H1 (cell line): ENCODE data around the gene BIN1. TPM values are rescaled to one million over a fixed set of nuclear protein-coding genes. Genes with fewer than 3 reads are reported as not detected.

Experiments used
- CTCF ChIA-PET: fragments of 300-600 bp; sonication (Branson Sonifier 250); formaldehyde crosslinking; loops from one replicate; lab custom pipeline; 2021; ENCODE audit not compliant: partially characterized antibody; lab: Charles Lee
- POLR2A ChIA-PET: fragments of 300-600 bp; sonication (Branson Sonifier 250); formaldehyde crosslinking; loops from one replicate; lab custom pipeline; 2021; ENCODE audit warnings: inconsistent platforms; ENCODE audit not compliant: partially characterized antibody; lab: Charles Lee
- DNase-seq, 2 experiments: peaks; one replicate each; pipeline versions ENCODE4 v3.0.0 to v3.0.0-alpha.2; 2010 to 2022; ENCODE audit warnings: low spot score in 2 of 2, low read depth in 1 of 2, mixed read lengths in 1 of 2
- FAIRE-seq: peaks from 2 replicates; lab custom pipeline; 2011; peaks lifted over from hg19 to GRCh38; lab: Jason Lieb, UNC
- H2AFZ ChIP-seq: 2 replicates; pipeline ENCODE4 v1.8.1; 2012; ENCODE audit warnings: low read length, inconsistent platforms
- H2AK5ac ChIP-seq: 2 replicates; pipeline ENCODE4 v1.6.1; 2013; ENCODE audit warnings: low read depth, low read length
- H2BK120ac ChIP-seq: replicated peaks from 2 replicates; pipeline ENCODE3; 2013; ENCODE audit warnings: low read depth, low read length, inconsistent platforms
- H2BK12ac ChIP-seq: 2 replicates; pipeline ENCODE4 v1.6.1; 2013; ENCODE audit warnings: low read depth, low read length
- H2BK15ac ChIP-seq: 2 replicates; pipeline ENCODE4 v1.6.1; 2013; ENCODE audit warnings: low read length
- H2BK20ac ChIP-seq: 2 replicates; pipeline ENCODE4 v1.6.1; 2013; ENCODE audit warnings: low read length
- H2BK5ac ChIP-seq: 2 replicates; pipeline ENCODE4 v1.6.1; 2013; ENCODE audit warnings: low read depth, low read length
- H3K14ac ChIP-seq: 2 replicates; pipeline ENCODE4 v1.6.1; 2013; ENCODE audit warnings: inconsistent platforms; ENCODE audit not compliant: insufficient read length
- H3K18ac ChIP-seq: 2 replicates; pipeline ENCODE4 v1.6.1; 2013; ENCODE audit warnings: low read length; ENCODE audit errors: extremely low read depth
- H3K23ac ChIP-seq: 2 replicates; pipeline ENCODE4 v1.6.1; 2013; ENCODE audit warnings: inconsistent platforms; ENCODE audit not compliant: insufficient read length
- H3K23me2 ChIP-seq: 2 replicates; pipeline ENCODE4 v1.6.1; 2013; ENCODE audit warnings: low read depth, low read length
- H3K27ac ChIP-seq: 2 replicates; pipeline ENCODE4 v1.6.1; 2011; ENCODE audit warnings: low read depth, low read length, inconsistent platforms
- H3K27me3 ChIP-seq, 4 experiments: replicated peaks in 1 of 4; 1 replicate in 1 of 4; 2 replicates in 3 of 4; pipeline versions ENCODE4 v1.6.1 to v1.8.1; 2011 to 2013; ENCODE audit warnings: low read length in 3 of 4, mild to moderate bottlenecking in 3 of 4, inconsistent platforms in 2 of 4, mixed read lengths in 2 of 4, moderate library complexity in 1 of 4; ENCODE audit not compliant: control insufficient read depth in 3 of 4, insufficient read depth in 3 of 4; ENCODE audit errors: extremely low read depth in 1 of 4
- H3K36me3 ChIP-seq, 4 experiments: 2 replicates each; pipeline versions ENCODE4 v1.6.1 to v1.8.1; 2011 to 2013; ENCODE audit warnings: mild to moderate bottlenecking in 4 of 4, low read length in 3 of 4, moderate library complexity in 2 of 4, control low read depth in 1 of 4, inconsistent platforms in 1 of 4; ENCODE audit not compliant: insufficient read depth in 4 of 4, control insufficient read depth in 2 of 4
- H3K4ac ChIP-seq: replicated peaks from 2 replicates; pipeline ENCODE3; 2013; ENCODE audit warnings: low read length, low read depth, mixed read lengths, inconsistent platforms; ENCODE audit not compliant: insufficient read length
- H3K4me1 ChIP-seq, 4 experiments: replicated peaks in 1 of 4; 1 replicate in 1 of 4; 2 replicates in 3 of 4; pipeline versions ENCODE4 v1.6.1 to v1.8.1; 2011 to 2013; ENCODE audit warnings: low read length in 3 of 4, inconsistent platforms in 2 of 4, mixed read lengths in 1 of 4; ENCODE audit not compliant: insufficient read depth in 4 of 4, control insufficient read depth in 3 of 4
- H3K4me2 ChIP-seq, 2 experiments: 2 replicates each; pipeline versions ENCODE4 v1.6.1 to v1.8.1; 2011 to 2013; ENCODE audit warnings: low read depth in 2 of 2, low read length in 2 of 2, control low read depth in 1 of 2, inconsistent platforms in 1 of 2, mild to moderate bottlenecking in 1 of 2; ENCODE audit not compliant: insufficient read depth in 1 of 2
- H3K4me3 ChIP-seq, 4 experiments: fragments of 200-600, 300-600 bp in 1 of 4; sonication (generic), shearing (Covaris generic), sonication (Bioruptor Twin) in 1 of 4; 2 replicates each; pipeline versions ENCODE4 v1.5.1 to v1.8.1; 2011 to 2016; ENCODE audit warnings: low read length in 4 of 4, low read depth in 3 of 4, control low read depth in 2 of 4, inconsistent platforms in 2 of 4, mild to moderate bottlenecking in 2 of 4, mixed read lengths in 1 of 4, moderate library complexity in 1 of 4; ENCODE audit not compliant: insufficient read depth in 2 of 4; ENCODE audit errors: extremely low read depth in 1 of 4
- H3K56ac ChIP-seq: replicated peaks from 2 replicates; pipeline ENCODE3; 2013; ENCODE audit warnings: low read depth, mild to moderate bottlenecking, mixed read lengths, low read length, inconsistent platforms; ENCODE audit not compliant: insufficient read length
- H3K79me1 ChIP-seq: 2 replicates; pipeline ENCODE4 v1.6.1; 2013; ENCODE audit warnings: low read depth, low read length, control low read depth
- H3K79me2 ChIP-seq, 2 experiments: 2 replicates each; pipeline versions ENCODE4 v1.6.1 to v1.8.1; 2012 to 2013; ENCODE audit warnings: low read length in 2 of 2, mild to moderate bottlenecking in 2 of 2, inconsistent platforms in 1 of 2; ENCODE audit not compliant: insufficient read depth in 2 of 2, control insufficient read depth in 1 of 2
- H3K9ac ChIP-seq, 4 experiments: replicated peaks in 1 of 4; 1 replicate in 1 of 4; 2 replicates in 3 of 4; pipeline versions ENCODE4 v1.6.1 to v1.8.1; 2011 to 2013; ENCODE audit warnings: low read depth in 3 of 4, low read length in 3 of 4, control low read depth in 2 of 4, mild to moderate bottlenecking in 2 of 4, moderate library complexity in 2 of 4, inconsistent platforms in 1 of 4; ENCODE audit errors: extremely low read depth in 1 of 4
- H3K9me3 ChIP-seq, 2 experiments: 2 replicates each; pipeline versions ENCODE4 v1.6.1 to v1.8.1; 2012 to 2013; ENCODE audit warnings: mild to moderate bottlenecking in 2 of 2, moderate library complexity in 2 of 2, control low read depth in 1 of 2, inconsistent platforms in 1 of 2, low read depth in 1 of 2, low read length in 1 of 2, mixed read lengths in 1 of 2; ENCODE audit not compliant: insufficient read depth in 2 of 2
- H4K20me1 ChIP-seq, 2 experiments: replicated peaks in 1 of 2; 2 replicates each; pipeline versions ENCODE3 to v1.8.1; 2011 to 2013; ENCODE audit warnings: inconsistent platforms in 2 of 2, low read length in 2 of 2, mild to moderate bottlenecking in 1 of 2; ENCODE audit not compliant: insufficient read depth in 2 of 2, control insufficient read depth in 1 of 2
- H4K5ac ChIP-seq: 2 replicates; pipeline ENCODE4 v1.6.1; 2013; ENCODE audit warnings: low read length, low read depth, mixed read lengths, inconsistent platforms; ENCODE audit not compliant: insufficient read length
- H4K8ac ChIP-seq: 2 replicates; pipeline ENCODE4 v1.8.0; 2013; ENCODE audit warnings: mild to moderate bottlenecking, moderate library complexity, low read length, inconsistent platforms; ENCODE audit not compliant: insufficient read depth; ENCODE audit errors: extremely low read depth
- H4K91ac ChIP-seq: replicated peaks from 2 replicates; pipeline ENCODE3; 2013; ENCODE audit warnings: low read length, mixed read lengths, inconsistent platforms; ENCODE audit not compliant: insufficient read length
- CHD1 ChIP-seq: IDR thresholded peaks from 2 replicates; pipeline ENCODE4 v1.6.1; 2012; ENCODE audit warnings: low read depth, low read length, improper control_type of control experiment
- EP300 ChIP-seq, 2 experiments: IDR thresholded peaks; 1 replicate in 1 of 2; 2 replicates in 1 of 2; pipeline ENCODE4 v1.6.1; 2011 to 2012; ENCODE audit warnings: low read depth in 2 of 2, low read length in 2 of 2, mild to moderate bottlenecking in 2 of 2, borderline replicate concordance in 1 of 2, inconsistent platforms in 1 of 2, moderate library complexity in 1 of 2
- FOSL1 ChIP-seq: IDR thresholded peaks from 2 replicates; pipeline ENCODE4 v1.6.1; 2011; ENCODE audit warnings: mild to moderate bottlenecking, low read depth, low read length, moderate library complexity; ENCODE audit not compliant: insufficient read depth
- HDAC6 ChIP-seq: IDR thresholded peaks from one replicate; pipeline ENCODE4 v1.7.1; 2012; ENCODE audit warnings: low read depth, mild to moderate bottlenecking, inconsistent platforms, low read length, moderate library complexity
- MAFK ChIP-seq: IDR thresholded peaks from 2 replicates; pipeline ENCODE4 v1.6.1; 2012; ENCODE audit warnings: low read depth, mild to moderate bottlenecking, improper control_type of control experiment, low read length
- RNF2 ChIP-seq: fragments of 200-900, 300-1000 bp; sonication (generic); IDR thresholded peaks from 2 replicates; pipeline ENCODE4 v1.7.1; 2016; ENCODE audit warnings: borderline replicate concordance, low read depth, mild to moderate bottlenecking, antibody characterized with exemption, low read length; ENCODE audit not compliant: poor library complexity, severe bottlenecking; ENCODE audit errors: missing control alignments
- SAP30 ChIP-seq: fragments of 300-600 bp; sonication (generic); IDR thresholded peaks from 2 replicates; pipeline ENCODE4 v1.7.1; 2012; ENCODE audit warnings: low read length, moderate library complexity, mild to moderate bottlenecking, inconsistent platforms; ENCODE audit not compliant: insufficient read depth, insufficient replicate concordance
- SIN3A ChIP-seq, 2 experiments: IDR thresholded peaks in 1 of 2; conservative IDR thresholded peaks in 1 of 2; 2 replicates each; pipeline ENCODE4 v1.6.1; 2011 to 2012; ENCODE audit warnings: low read length in 2 of 2, improper control_type of control experiment in 1 of 2, low read depth in 1 of 2, mild to moderate bottlenecking in 1 of 2
- SP2 ChIP-seq: IDR thresholded peaks from 2 replicates; pipeline ENCODE4 v1.6.1; 2012; ENCODE audit warnings: mild to moderate bottlenecking, low read length, inconsistent platforms
- SP4 ChIP-seq: IDR thresholded peaks from 2 replicates; pipeline ENCODE4 v1.6.1; 2012; ENCODE audit warnings: low read length, inconsistent platforms
- SRF ChIP-seq: IDR thresholded peaks from 2 replicates; pipeline ENCODE4 v1.6.1; 2011; ENCODE audit warnings: mild to moderate bottlenecking, low read depth, low read length, moderate library complexity
- YY1 ChIP-seq: IDR thresholded peaks from 2 replicates; pipeline ENCODE4 v1.6.1; 2011; ENCODE audit warnings: low read depth, mild to moderate bottlenecking, low read length
- WGBS, 2 experiments: shearing (Covaris generic) in 1 of 2; methylation state at CpG; one replicate each; pipeline versions ENCODE4 v1.1.6 to v1.1.7; 2013 to 2015; ENCODE audit warnings: low lambda C conversion rate in 2 of 2, mixed read lengths in 2 of 2, inconsistent platforms in 1 of 2, low coverage in 1 of 2, missing lambda C conversion rate in 1 of 2; ENCODE audit not compliant: insufficient replicate concordance in 2 of 2, insufficient coverage in 1 of 2, insufficient read length in 1 of 2; ENCODE audit errors: extremely low coverage in 1 of 2, missing lambda C conversion rate in 1 of 2; 5-methylcytosine and 5-hydroxymethylcytosine counted together
- polyA plus RNA-seq, 7 experiments: library from polyadenylated mRNA; depleted of rRNA in 3 of 7; stranded (reverse) in 5 of 7; unstranded in 2 of 7; fragments of >200 nt in 5 of 7; fragments of 200-250 nt in 2 of 7; gene quantifications; 1 replicate in 5 of 7; 2 replicates in 1 of 7; 4 replicates in 1 of 7; pipeline versions ENCODE4 v1.2.1 to v1.2.3, GENCODE V29; 2011 to 2013; ENCODE audit warnings: missing spikeins in 2 of 7, mixed read lengths in 2 of 7
- total RNA-seq: library from RNA; stranded (reverse); fragmentation: NEBNext Ultra II Directional; extraction: Animal tissue kit (Norgen Biotek cat#: 25700); gene quantifications from 2 replicates; pipeline ENCODE4 v1.2.1, GENCODE V29; 2021

Gene BIN1
- total and polyA plus RNA-seq, 2 of the 8 experiments (the other 6 are each of a cell fraction or from before 2014, with no cell fraction given): 23.6 to 35.6 TPM

- no peaks in the 10 kb centered on the region for H3K27me3 ChIP-seq
- no peak overlapping the region for H4K5ac ChIP-seq
- CTCF ChIA-PET: interaction anchor here (0.7 to 3.2 kb wide), 10 partner anchors 12 to 342 kb away, joined by 3 to 12 read pairs (median 4); partner anchors contain the start of gene BIN1
- no peak overlapping the region for H4K91ac ChIP-seq
- H3K79me1 ChIP-seq: peaks cover 6% of the 10 kb centered on the region
- no peak overlapping the region for H3K4ac ChIP-seq
- H2BK15ac ChIP-seq: no peak overlapping the region
- no peak for FAIRE-seq
- H3K4me3 ChIP-seq: no peak overlapping the region
- no peaks in the 10 kb centered on the region for H3K36me3 ChIP-seq
- H3K4me2 ChIP-seq: no peak overlapping the region
- H2BK20ac ChIP-seq: no peak overlapping the region
- H4K20me1 ChIP-seq: peaks cover 0 to 2% of the 10 kb centered on the region in 2 experiments
- no peak overlapping the region for H3K9ac ChIP-seq
- H2AFZ ChIP-seq: no peak overlapping the region
- no peak overlapping the region for H2BK120ac ChIP-seq
- H4K8ac ChIP-seq: no peak overlapping the region; the same call in none of the 2 replicates
- H3K79me2 ChIP-seq: peaks cover 0 to 10% of the 10 kb centered on the region in 2 experiments; a peak in 1 of 4 replicates
- POLR2A ChIA-PET: interaction anchor here (0.8 to 2.3 kb wide), 3 partner anchors 12 to 24 kb away, joined by 3 to 11 read pairs (median 4); partner anchors contain the start of gene BIN1
- no peak overlapping the region for H2BK12ac ChIP-seq
- no peaks in the 10 kb centered on the region for H3K9me3 ChIP-seq
- H3K14ac ChIP-seq: no peak overlapping the region
- no peak overlapping the region for H3K27ac ChIP-seq
- H3K56ac ChIP-seq: no peak overlapping the region
- H3K4me1 ChIP-seq: peaks cover 0 to 41% (median 13%) of the 10 kb centered on the region in 4 experiments; a peak in 6 of 7 replicates
- H3K23me2 ChIP-seq: no peaks in the 10 kb centered on the region
- no peak overlapping the region for H2AK5ac ChIP-seq
- H3K23ac ChIP-seq: no peak overlapping the region
- WGBS, 2 experiments: 97% methylated on average over 7 of the region's 10 CpGs; no CpG with 5 or more reads in 1 of the 2 experiments
- no peak overlapping the region for H2BK5ac ChIP-seq
- no peak overlapping the region for H3K18ac ChIP-seq
- no peak for DNase-seq
- TF ChIP-seq RNF2: no peak
- TF ChIP-seq SRF: no peak
- TF ChIP-seq CHD1: no peak
- no peak for TF ChIP-seq SAP30
- no peak for TF ChIP-seq YY1
- no peak for TF ChIP-seq SP4
- TF ChIP-seq HDAC6: no peak
- no peak for TF ChIP-seq EP300 (IDR thresholded peaks at IDR 0.05; ENCODE audit: borderline replicate concordance in 1 of 2, low read depth in 2 of 2, low read length in 2 of 2)
- TF ChIP-seq SIN3A (conservative IDR thresholded peaks at IDR 0.05 in 1 of 2, IDR thresholded peaks at IDR 0.05 in 1 of 2; ENCODE audit: low read depth in 1 of 2, low read length in 2 of 2): no peak
- TF ChIP-seq MAFK: no peak
- TF ChIP-seq SP2: no peak
- TF ChIP-seq FOSL1: no peak
These were observed 17.3 kb downstream of the BIN1 start for GRCh38 chr2:127089478-127090235.
